Measurements from ENCODE around the gene ZNF474. TPM values are rescaled to one million over a fixed set of nuclear protein-coding genes. Genes with fewer than 3 reads are reported as not detected.

The ZNF474 gene
- total RNA-seq, 2 experiments from 2014 or later = not detected

DNA sequence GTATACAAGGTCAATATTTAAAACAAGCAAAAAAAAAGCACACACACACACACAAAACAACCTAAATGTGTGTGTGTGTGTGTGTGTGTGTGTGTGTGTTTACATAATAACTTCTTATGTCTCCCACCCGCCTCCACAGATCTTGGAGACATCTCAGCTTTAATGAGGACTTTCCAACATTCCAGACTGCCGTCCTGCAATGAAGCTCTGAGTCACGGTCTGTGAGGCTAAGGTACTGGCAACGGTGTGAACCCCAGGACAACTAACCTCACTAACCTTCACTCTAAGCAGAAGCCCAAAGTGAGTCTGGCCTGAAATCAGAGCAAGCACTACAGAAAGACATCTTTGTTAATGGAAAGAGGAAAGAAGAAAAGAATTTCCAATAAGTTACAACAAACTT is 22.3 kb downstream of the ZNF474 start:
- H3K4me1 Mint-ChIP-seq = no peaks in the 10 kb centered on the region
- ChIA-PET CTCF (interaction anchor here (0.7 kb wide), 1 partner anchor 638 kb away, joined by 3 read pairs; no protein-coding TSS in a partner anchor), POLR2A (no interaction called here)
- no peak overlapping the region for H3K27ac Mint-ChIP-seq
- H3K4me3 Mint-ChIP-seq = no peak overlapping the region
- no peaks in the 10 kb centered on the region for H3K36me3 Mint-ChIP-seq (ENCODE audit: low read depth)
- no peaks in the 10 kb centered on the region for H3K9me3 Mint-ChIP-seq
- DNase-seq = no peak
- H3K27me3 Mint-ChIP-seq = no peaks in the 10 kb centered on the region

- H3K4me3 Mint-ChIP-seq = no peak overlapping the region
- H3K27me3 Mint-ChIP-seq = no peaks in the 10 kb centered on the region
- ChIA-PET CTCF (interaction anchor here (0.7 kb wide), 1 partner anchor 638 kb away, joined by 3 read pairs; no protein-coding TSS in a partner anchor), POLR2A (no interaction called here)
- H3K9me3 Mint-ChIP-seq = no peaks in the 10 kb centered on the region
- no peaks in the 10 kb centered on the region for H3K4me1 Mint-ChIP-seq
- no peak for DNase-seq
- no peak overlapping the region for H3K27ac Mint-ChIP-seq
- no peaks in the 10 kb centered on the region for H3K36me3 Mint-ChIP-seq (ENCODE audit: low read depth)
Observed at GRCh38 chr5:122152266-122152900, 23.0 kb downstream of the ZNF474 start.

- no peaks in the 10 kb centered on the region for H3K9me3 Mint-ChIP-seq
- H3K36me3 Mint-ChIP-seq (ENCODE audit: low read depth) = no peaks in the 10 kb centered on the region
- H3K27ac Mint-ChIP-seq = no peak overlapping the region
- no peak overlapping the region for H3K4me3 Mint-ChIP-seq
- CTCF ChIA-PET = no interaction called here
- no peaks in the 10 kb centered on the region for H3K4me1 Mint-ChIP-seq
- DNase-seq = no peak
- POLR2A ChIA-PET = no interaction called here
- no peaks in the 10 kb centered on the region for H3K27me3 Mint-ChIP-seq
Observed at GRCh38 chr5:122153230-122153629, 23.9 kb downstream of the ZNF474 start.

DNA sequence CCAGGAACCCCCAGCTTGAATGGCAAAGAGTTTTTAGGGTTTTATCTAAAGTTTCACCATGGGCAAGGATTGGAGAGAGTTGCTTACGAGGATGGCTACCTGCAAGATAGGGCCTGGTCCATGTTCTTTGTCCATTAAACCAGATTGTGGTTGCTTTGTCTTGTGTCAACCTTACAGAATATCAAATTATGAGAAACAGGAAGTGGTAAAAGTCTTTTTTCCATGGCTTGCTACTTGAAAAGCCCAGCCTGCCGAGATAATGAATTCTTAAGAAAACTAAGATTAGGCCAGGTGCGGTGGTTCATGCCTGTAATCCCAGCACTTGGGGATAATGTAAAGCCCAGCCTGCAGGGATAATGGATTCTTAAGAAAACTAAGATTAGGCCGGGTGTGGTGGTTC is 24.4 kb downstream of the ZNF474 start:
- ChIA-PET POLR2A (no interaction called here), CTCF (no interaction called here)
- Mint-ChIP-seq H3K27me3 (no peaks in the 10 kb centered on the region), H3K4me1 (no peaks in the 10 kb centered on the region), H3K27ac (no peak overlapping the region), H3K36me3 (ENCODE audit: low read depth) (no peaks in the 10 kb centered on the region), H3K4me3 (no peak overlapping the region), H3K9me3 (no peaks in the 10 kb centered on the region)
- DNase-seq = no peak

GRCh38 chr5:122154491-122154890 is 25.1 kb downstream of the ZNF474 start:
- ChIA-PET CTCF (no interaction called here), POLR2A (no interaction called here)

DNA sequence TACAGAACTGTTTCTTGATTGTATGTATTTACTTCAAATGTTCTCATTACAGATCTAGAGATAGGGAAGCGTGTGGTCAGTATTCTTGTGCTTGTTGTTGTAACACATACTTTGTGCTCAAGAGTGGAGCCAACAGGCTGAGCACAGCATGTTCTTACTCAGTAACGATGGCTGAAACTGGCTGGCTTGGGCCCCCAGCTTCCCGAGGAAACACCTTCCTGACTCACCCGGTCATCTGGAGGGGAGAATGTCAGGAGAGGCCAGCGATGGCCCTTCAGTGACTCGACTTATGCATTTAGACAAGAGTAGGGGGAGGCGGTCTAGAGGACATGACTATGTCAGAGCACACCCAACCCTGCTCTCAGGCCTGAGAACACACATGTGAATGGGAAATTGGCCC is 25.6 kb downstream of the ZNF474 start:
- Mint-ChIP-seq H3K27ac (no peak overlapping the region), H3K4me1 (no peaks in the 10 kb centered on the region), H3K36me3 (ENCODE audit: low read depth) (no peaks in the 10 kb centered on the region), H3K4me3 (no peak overlapping the region), H3K27me3 (no peaks in the 10 kb centered on the region), H3K9me3 (no peaks in the 10 kb centered on the region)
- ChIA-PET CTCF (no interaction called here), POLR2A (no interaction called here)
- no peak for DNase-seq

More at GRCh38 chr5:122154491-122154890, 25.1 kb downstream of the ZNF474 start:
- Mint-ChIP-seq H3K27ac (no peak overlapping the region), H3K4me3 (no peak overlapping the region), H3K27me3 (no peaks in the 10 kb centered on the region), H3K36me3 (ENCODE audit: low read depth) (no peaks in the 10 kb centered on the region), H3K4me1 (no peaks in the 10 kb centered on the region), H3K9me3 (no peaks in the 10 kb centered on the region)
- no peak for DNase-seq

DNA sequence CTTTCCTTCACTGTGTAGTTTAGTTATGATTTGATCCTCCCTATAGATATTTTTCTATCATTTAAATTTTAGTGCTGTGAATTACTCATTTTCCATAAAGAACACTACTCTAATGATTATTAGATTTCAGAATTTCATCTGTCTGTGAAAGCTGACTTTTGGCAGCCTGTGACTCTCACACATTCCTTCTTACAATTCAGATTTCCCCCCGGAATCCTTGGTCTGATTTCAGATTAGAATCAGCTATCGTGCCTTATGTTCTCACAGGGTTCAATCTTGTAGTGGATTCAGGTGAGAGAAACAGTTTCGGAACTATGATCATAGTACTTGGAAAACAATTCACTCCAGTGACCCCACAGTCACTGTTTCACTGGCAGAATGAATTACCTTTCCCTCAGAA is 26.2 kb downstream of the ZNF474 start:
- H3K4me3 Mint-ChIP-seq = no peak overlapping the region
- H3K27me3 Mint-ChIP-seq = no peaks in the 10 kb centered on the region
- H3K27ac Mint-ChIP-seq = no peak overlapping the region
- ChIA-PET POLR2A (no interaction called here), CTCF (no interaction called here)
- H3K4me1 Mint-ChIP-seq = no peaks in the 10 kb centered on the region
- no peak for DNase-seq
- H3K9me3 Mint-ChIP-seq = no peaks in the 10 kb centered on the region
- H3K36me3 Mint-ChIP-seq (ENCODE audit: low read depth) = no peaks in the 10 kb centered on the region

DNA sequence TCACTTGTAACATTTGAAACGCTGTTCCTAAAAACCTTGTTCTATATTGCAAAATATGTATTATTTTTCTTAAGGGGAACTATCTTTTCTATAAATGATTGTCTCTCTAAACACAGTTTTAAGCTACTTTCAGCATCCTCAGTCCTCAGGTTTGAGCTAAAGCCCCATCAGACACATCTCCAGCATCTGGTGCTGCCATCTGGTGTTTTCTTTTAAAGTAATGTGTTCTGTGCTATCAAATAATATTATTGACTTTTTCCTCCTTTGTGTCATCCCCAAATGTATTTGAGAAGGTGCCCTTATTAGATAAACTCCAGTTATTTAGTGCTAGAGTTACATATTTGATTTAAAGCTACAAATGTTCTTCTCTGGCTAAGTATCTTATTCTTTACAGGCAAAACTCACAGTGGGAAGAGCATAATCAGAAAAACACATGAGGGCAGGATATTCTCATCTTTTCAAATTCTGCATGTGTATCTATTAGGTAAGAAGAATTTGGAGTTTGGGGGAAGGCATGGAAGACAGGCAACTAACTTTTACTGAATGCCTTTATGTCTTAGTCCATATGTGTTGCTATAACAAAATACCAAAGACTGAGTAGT is 27.5 kb downstream of the ZNF474 start:
- Mint-ChIP-seq H3K36me3 (ENCODE audit: low read depth) (no peaks in the 10 kb centered on the region), H3K27me3 (no peaks in the 10 kb centered on the region), H3K9me3 (no peaks in the 10 kb centered on the region), H3K27ac (no peak overlapping the region), H3K4me3 (no peak overlapping the region), H3K4me1 (no peaks in the 10 kb centered on the region)
- ChIA-PET CTCF (interaction anchor here (0.8 kb wide), 1 partner anchor 14 kb away, joined by 3 read pairs; no protein-coding TSS in a partner anchor), POLR2A (no interaction called here)
- no peak for DNase-seq

DNA sequence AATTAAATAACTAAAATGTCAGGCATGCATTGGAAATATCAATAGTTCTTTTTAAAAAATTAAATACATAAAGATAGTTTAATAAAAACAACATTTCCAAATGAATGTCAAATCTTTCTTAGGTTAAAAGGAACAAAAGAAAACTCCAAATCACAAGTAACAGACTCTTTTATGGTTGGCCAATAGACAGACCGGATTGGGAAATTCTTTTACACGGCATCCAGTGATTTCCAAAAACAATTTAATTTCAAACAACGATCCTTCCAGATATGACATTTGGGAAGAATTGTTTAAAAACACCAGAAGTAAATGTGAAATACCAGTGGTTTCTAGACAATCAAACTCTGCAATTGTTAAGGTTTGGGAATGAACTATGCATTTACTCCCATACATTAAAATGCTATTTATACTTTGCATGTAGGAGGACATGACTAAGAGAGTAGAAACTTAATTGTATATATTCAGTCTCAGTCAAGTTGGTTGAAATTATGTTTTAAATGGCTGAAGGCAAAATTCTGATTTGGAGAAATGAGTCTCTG is 32.8 kb downstream of the ZNF474 start:
- H3K4me1 Mint-ChIP-seq = no peaks in the 10 kb centered on the region
- ChIA-PET CTCF (no interaction called here), POLR2A (no interaction called here)
- no peaks in the 10 kb centered on the region for H3K9me3 Mint-ChIP-seq
- no peaks in the 10 kb centered on the region for H3K36me3 Mint-ChIP-seq (ENCODE audit: low read depth)
- no peak for DNase-seq
- no peaks in the 10 kb centered on the region for H3K27me3 Mint-ChIP-seq
- no peak overlapping the region for H3K4me3 Mint-ChIP-seq
- no peak overlapping the region for H3K27ac Mint-ChIP-seq

DNA sequence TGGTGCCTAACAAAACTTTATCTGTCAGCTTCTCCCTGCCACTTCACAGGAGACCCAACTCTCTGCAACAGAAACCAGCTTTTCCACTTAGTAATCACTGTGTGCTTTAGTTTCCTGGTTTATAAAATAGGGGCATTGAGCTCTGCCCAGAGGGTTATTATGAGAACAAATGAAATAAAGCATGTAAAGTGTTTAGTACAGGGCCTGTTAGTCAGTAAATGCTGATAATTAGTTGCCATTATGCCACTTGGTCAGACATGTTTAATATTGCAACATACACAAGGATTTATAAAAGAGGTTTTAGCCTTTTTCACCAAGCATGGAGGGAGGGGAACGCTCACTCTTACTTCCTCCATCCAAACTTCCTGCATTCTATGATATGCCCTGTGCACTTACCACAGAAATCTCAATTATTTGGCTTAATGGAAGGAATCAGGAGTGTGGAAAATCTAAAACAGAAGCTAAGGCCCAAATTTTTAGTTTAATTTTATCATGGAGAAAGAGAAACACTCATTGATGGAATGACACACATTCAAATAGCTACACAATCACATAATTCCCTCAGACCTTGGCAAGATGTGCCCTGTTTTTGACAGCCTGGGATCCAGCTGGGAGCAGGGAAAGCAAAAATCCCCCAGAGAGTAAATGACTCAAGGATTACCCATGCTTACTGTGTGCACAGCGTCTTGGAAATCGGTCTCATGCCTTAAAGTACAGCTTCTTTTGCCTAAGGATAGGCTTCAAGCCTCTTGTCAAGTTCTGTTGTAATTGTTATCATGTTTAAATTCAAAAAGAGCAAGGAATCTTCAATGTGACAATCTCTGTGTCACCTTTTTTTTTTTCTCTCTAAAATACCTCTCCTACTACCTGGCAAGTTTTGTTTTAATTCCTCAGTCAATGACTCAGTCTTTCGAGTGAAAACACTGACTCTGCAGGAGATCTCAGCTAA is 34.0 kb downstream of the ZNF474 start:
- H3K27ac Mint-ChIP-seq = no peak overlapping the region
- H3K9me3 Mint-ChIP-seq = no peaks in the 10 kb centered on the region
- no peak overlapping the region for H3K4me3 Mint-ChIP-seq
- DNase-seq = no peak
- H3K4me1 Mint-ChIP-seq = no peaks in the 10 kb centered on the region
- ChIA-PET CTCF (no interaction called here), POLR2A (no interaction called here)
- no peaks in the 10 kb centered on the region for H3K36me3 Mint-ChIP-seq (ENCODE audit: low read depth)
- no peaks in the 10 kb centered on the region for H3K27me3 Mint-ChIP-seq

DNA sequence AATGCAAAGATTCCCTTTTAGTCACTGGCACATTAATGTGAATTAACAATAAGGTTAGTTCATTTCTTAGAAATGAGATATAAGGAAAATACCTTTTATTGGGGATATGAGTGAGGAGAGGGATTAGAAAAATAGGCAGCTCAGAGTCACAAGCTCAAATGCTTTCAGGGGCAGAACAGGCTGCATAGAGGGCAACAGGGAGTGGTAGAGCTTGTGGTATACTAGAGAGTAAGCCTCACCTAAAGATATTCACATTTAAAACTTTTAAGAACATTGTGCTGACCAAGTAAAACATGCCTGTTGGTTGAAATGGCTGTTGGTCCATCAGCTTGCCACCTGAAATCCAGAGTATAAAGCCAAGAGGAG is 34.7 kb downstream of the ZNF474 start:
- no peaks in the 10 kb centered on the region for H3K27me3 Mint-ChIP-seq
- no peak for DNase-seq
- H3K27ac Mint-ChIP-seq = no peak overlapping the region
- no peak overlapping the region for H3K4me3 Mint-ChIP-seq
- H3K4me1 Mint-ChIP-seq = no peaks in the 10 kb centered on the region
- H3K36me3 Mint-ChIP-seq (ENCODE audit: low read depth) = no peaks in the 10 kb centered on the region
- ChIA-PET POLR2A (no interaction called here), CTCF (no interaction called here)
- peaks cover 2% of the 10 kb centered on the region for H3K9me3 Mint-ChIP-seq

DNA sequence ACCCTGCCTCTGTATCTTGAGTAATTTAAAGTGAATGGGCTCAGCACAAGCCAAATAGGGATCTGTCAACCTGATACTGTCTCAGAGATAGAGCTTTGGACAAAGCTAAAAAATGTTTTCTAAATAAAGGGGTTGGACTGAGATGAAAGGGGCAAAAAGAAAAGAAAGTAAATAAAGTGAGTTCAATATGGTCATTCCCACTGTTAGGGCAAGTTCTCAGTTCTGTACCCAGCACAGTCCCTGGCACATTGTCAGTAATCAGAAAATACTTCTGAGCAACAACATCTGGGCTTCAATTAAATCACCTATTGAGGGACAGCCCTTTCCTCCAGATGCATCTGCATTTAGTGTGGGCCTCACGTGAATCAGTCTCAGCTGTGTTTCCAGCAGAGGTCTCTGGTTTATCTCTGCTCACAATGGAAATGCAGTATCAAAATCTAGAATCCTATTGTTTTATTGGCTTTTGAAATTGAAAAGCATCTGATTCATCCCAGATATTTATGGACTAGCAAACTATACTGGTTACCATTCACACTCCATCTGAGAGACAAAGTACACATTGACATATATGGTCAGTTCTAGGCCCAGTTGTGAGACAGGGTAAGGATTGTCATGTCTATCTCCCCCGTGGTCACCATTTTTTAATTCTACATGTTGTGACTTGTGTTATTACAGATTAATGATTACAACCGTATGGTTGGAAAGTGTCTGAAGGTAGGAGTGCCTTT is 35.6 kb downstream of the ZNF474 start:
- H3K9me3 Mint-ChIP-seq = peaks cover 2% of the 10 kb centered on the region
- ChIA-PET POLR2A (no interaction called here), CTCF (no interaction called here)
- H3K27ac Mint-ChIP-seq = no peak overlapping the region
- no peaks in the 10 kb centered on the region for H3K36me3 Mint-ChIP-seq (ENCODE audit: low read depth)
- no peak for DNase-seq
- no peak overlapping the region for H3K4me3 Mint-ChIP-seq
- H3K27me3 Mint-ChIP-seq = no peaks in the 10 kb centered on the region
- H3K4me1 Mint-ChIP-seq = no peaks in the 10 kb centered on the region
